HCT116 (cell line): ENCODE data around the gene OOSP2.

Experiments used
- ATF3 ChIP-seq: IDR thresholded peaks from 2 replicates; pipeline ENCODE4 v1.6.1; 2012
- POLR2A ChIP-seq: IDR thresholded peaks from 2 replicates; pipeline ENCODE4 v1.7.0; 2011; ENCODE audit warnings: borderline replicate concordance; ENCODE audit not compliant: insufficient read depth, insufficient read length; ENCODE audit errors: extremely low read depth
- TF ChIP-seq, protein P1 (sequence below), 3 experiments: fragments of 200-600 bp in 1 of 3; sonication (generic) in 1 of 3; IDR thresholded peaks in 2 of 3; conservative IDR thresholded peaks in 1 of 3; 2 replicates each; pipeline ENCODE4 v1.5.1; 2012 to 2017; ENCODE audit warnings: low read depth in 2 of 3, low read length in 2 of 3, antibody characterized with exemption in 1 of 3, borderline replicate concordance in 1 of 3, control low read depth in 1 of 3, mild to moderate bottlenecking in 1 of 3, mixed read lengths in 1 of 3, mixed run types in 1 of 3, moderate library complexity in 1 of 3; ENCODE audit not compliant: insufficient read depth in 1 of 3

- TF ChIP-seq POLR2A (no peak), ATF3 (no peak)
- TF ChIP-seq, protein P1, sequence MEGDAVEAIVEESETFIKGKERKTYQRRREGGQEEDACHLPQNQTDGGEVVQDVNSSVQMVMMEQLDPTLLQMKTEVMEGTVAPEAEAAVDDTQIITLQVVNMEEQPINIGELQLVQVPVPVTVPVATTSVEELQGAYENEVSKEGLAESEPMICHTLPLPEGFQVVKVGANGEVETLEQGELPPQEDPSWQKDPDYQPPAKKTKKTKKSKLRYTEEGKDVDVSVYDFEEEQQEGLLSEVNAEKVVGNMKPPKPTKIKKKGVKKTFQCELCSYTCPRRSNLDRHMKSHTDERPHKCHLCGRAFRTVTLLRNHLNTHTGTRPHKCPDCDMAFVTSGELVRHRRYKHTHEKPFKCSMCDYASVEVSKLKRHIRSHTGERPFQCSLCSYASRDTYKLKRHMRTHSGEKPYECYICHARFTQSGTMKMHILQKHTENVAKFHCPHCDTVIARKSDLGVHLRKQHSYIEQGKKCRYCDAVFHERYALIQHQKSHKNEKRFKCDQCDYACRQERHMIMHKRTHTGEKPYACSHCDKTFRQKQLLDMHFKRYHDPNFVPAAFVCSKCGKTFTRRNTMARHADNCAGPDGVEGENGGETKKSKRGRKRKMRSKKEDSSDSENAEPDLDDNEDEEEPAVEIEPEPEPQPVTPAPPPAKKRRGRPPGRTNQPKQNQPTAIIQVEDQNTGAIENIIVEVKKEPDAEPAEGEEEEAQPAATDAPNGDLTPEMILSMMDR (IDR thresholded peaks at IDR 0.05 in 2 of 3, conservative IDR thresholded peaks at IDR 0.05 in 1 of 3; ENCODE audit: borderline replicate concordance in 1 of 3, insufficient read depth in 1 of 3, low read depth in 2 of 3, low read length in 2 of 3): no peak
Measured at GRCh38 chr11:60069450-60069849, 29.2 kb downstream of the OOSP2 start.
